Stimulated activated CD8-positive, alpha-beta memory T cell treated with anti-CD3 and anti-CD28 coated beads, Interleukin-4, amount 100 ng/mL, for 4 hours (primary cell): ENCODE results near the gene NXPH2.
"Not testable (repeated sequence)": the region's sequence is repeated elsewhere in the genome, so short reads cannot be mapped to it uniquely, and the experiment has no call there.

ENCODE experiments used
- DNase-seq, 2 donors: peaks; one replicate each; pipeline ENCODE4 v3.0.0-alpha.2; 2020; ENCODE audit warnings: low read depth in 2 of 2, low spot score in 1 of 2

The NXPH2 gene

GRCh38 chr2:138757384-138757783 is 22.8 kb downstream of the NXPH2 start:
- DNase-seq = no peak

GRCh38 chr2:138752197-138752956 is 27.8 kb downstream of the NXPH2 start:
- no peak for DNase-seq

- no peak for DNase-seq
These were observed 35.5 kb downstream of the NXPH2 start for GRCh38 chr2:138744713-138745112.

GRCh38 chr2:138742441-138743057 is 37.6 kb downstream of the NXPH2 start:
- DNase-seq = no peak

GRCh38 chr2:138741851-138742250 is 38.3 kb downstream of the NXPH2 start:
- DNase-seq = no peak

GRCh38 chr2:138737009-138737554 is 43.1 kb downstream of the NXPH2 start:
- not testable (repeated sequence) for DNase-seq

- no peak for DNase-seq
These were observed 47.5 kb downstream of the NXPH2 start for GRCh38 chr2:138732651-138733050.

- DNase-seq = no peak
These were observed 49.6 kb downstream of the NXPH2 start for GRCh38 chr2:138730497-138731030.

GRCh38 chr2:138727956-138728355 is 52.2 kb downstream of the NXPH2 start:
- no peak for DNase-seq

GRCh38 chr2:138726681-138727080 is 53.5 kb downstream of the NXPH2 start:
- DNase-seq = no peak

GRCh38 chr2:138724729-138725459 is 55.3 kb downstream of the NXPH2 start:
- no peak for DNase-seq

- no peak for DNase-seq
These were observed 55.9 kb downstream of the NXPH2 start for GRCh38 chr2:138724327-138724726.

- DNase-seq = no peak
These were observed 56.8 kb downstream of the NXPH2 start for GRCh38 chr2:138723196-138723987.

GRCh38 chr2:138722316-138722715 is 57.9 kb downstream of the NXPH2 start:
- DNase-seq = no peak

- no peak for DNase-seq
These were observed 60.0 kb downstream of the NXPH2 start for GRCh38 chr2:138720035-138720838.

- DNase-seq = no peak
These were observed 61.8 kb downstream of the NXPH2 start for GRCh38 chr2:138718405-138718804.

GRCh38 chr2:138716183-138716582 is 64.0 kb downstream of the NXPH2 start:
- no peak for DNase-seq

GRCh38 chr2:138713504-138713903 is 66.7 kb downstream of the NXPH2 start:
- no peak for DNase-seq

GRCh38 chr2:138713069-138713496 is 67.1 kb downstream of the NXPH2 start:
- DNase-seq = no peak
